ENCODE results near the gene RUFY1.
"Not testable (repeated sequence)": the region's sequence is repeated elsewhere in the genome, so short reads cannot be mapped to it uniquely, and the experiment has no call there.

The RUFY1 gene

GRCh38 chr5:179623003-179623905, 72.9 kb downstream of the RUFY1 start, which contains the start of gene HNRNPH1:
TSS of gene HNRNPH1 (minus strand) at chr5:179623671. CDS start at chr5:179623133, 538 bp downstream.
- DNase-seq (ENCODE audit: low read depth): peak; percentile 95

- peak; percentile 31 for DNase-seq (ENCODE audit: low read depth)
Observed at GRCh38 chr5:179623906-179624741, 73.8 kb downstream of the RUFY1 start.

- DNase-seq (ENCODE audit: low read depth): no peak
Observed at GRCh38 chr5:179624841-179625271, 74.5 kb downstream of the RUFY1 start.

- not testable (repeated sequence) for DNase-seq (ENCODE audit: low read depth)
Observed at GRCh38 chr5:179633501-179634369, 83.4 kb downstream of the RUFY1 start.

GRCh38 chr5:179634370-179635172, 84.2 kb downstream of the RUFY1 start:
- not testable (repeated sequence) for DNase-seq (ENCODE audit: low read depth)

- DNase-seq (ENCODE audit: low read depth): not testable (repeated sequence)
Observed at GRCh38 chr5:179639296-179639695, 88.9 kb downstream of the RUFY1 start.

GRCh38 chr5:179641745-179642144, 91.4 kb downstream of the RUFY1 start:
- DNase-seq (ENCODE audit: low read depth): not testable (repeated sequence)

GRCh38 chr5:179642626-179643025, 92.3 kb downstream of the RUFY1 start:
- DNase-seq (ENCODE audit: low read depth): not testable (repeated sequence)

GRCh38 chr5:179643141-179643920, 93.0 kb downstream of the RUFY1 start:
- DNase-seq (ENCODE audit: low read depth): not testable (repeated sequence)

GRCh38 chr5:179644766-179645165, 94.4 kb downstream of the RUFY1 start:
- DNase-seq (ENCODE audit: low read depth): not testable (repeated sequence)

GRCh38 chr5:179648410-179648809, 98.1 kb downstream of the RUFY1 start:
- no peak for DNase-seq (ENCODE audit: low read depth)

- DNase-seq (ENCODE audit: low read depth): not testable (repeated sequence)
Observed at GRCh38 chr5:179649166-179649703, 98.9 kb downstream of the RUFY1 start.

- DNase-seq (ENCODE audit: low read depth): not testable (repeated sequence)
Observed at GRCh38 chr5:179650245-179650644, 99.9 kb downstream of the RUFY1 start.

GRCh38 chr5:179653135-179653534, 102.8 kb downstream of the RUFY1 start:
- not testable (repeated sequence) for DNase-seq (ENCODE audit: low read depth)

- not testable (repeated sequence) for DNase-seq (ENCODE audit: low read depth)
Observed at GRCh38 chr5:179657302-179658178, 107.2 kb downstream of the RUFY1 start.

GRCh38 chr5:179658179-179658856, 108.0 kb downstream of the RUFY1 start:
- DNase-seq (ENCODE audit: low read depth): not testable (repeated sequence)
